ENCODE results near the gene TNS2.

Gene TNS2

GRCh38 chr12:53056901-53057300 lies 7.0 kb downstream of the TNS2 start:
- no peak for FAIRE-seq

- no peak for FAIRE-seq
Measured at GRCh38 chr12:53057816-53058500, 8.1 kb downstream of the TNS2 start.

- no peak for FAIRE-seq
Measured at GRCh38 chr12:53058674-53059433, 9.0 kb downstream of the TNS2 start.

- no peak for FAIRE-seq
Measured at GRCh38 chr12:53059434-53060063, 9.7 kb downstream of the TNS2 start.

- FAIRE-seq = no peak
Measured at GRCh38 chr12:53060064-53060720, 10.3 kb downstream of the TNS2 start.

- FAIRE-seq = no peak
Measured at GRCh38 chr12:53060721-53061276, 10.9 kb downstream of the TNS2 start.

GRCh38 chr12:53061404-53062010 lies 11.6 kb downstream of the TNS2 start:
- peak; percentile 81 for FAIRE-seq

- FAIRE-seq = no peak
Measured at GRCh38 chr12:53062011-53062961, 12.4 kb downstream of the TNS2 start.

- no peak for FAIRE-seq
Measured at GRCh38 chr12:53062977-53063707, 13.3 kb downstream of the TNS2 start.

GRCh38 chr12:53063708-53064612 lies 14.1 kb downstream of the TNS2 start:
- no peak for FAIRE-seq

GRCh38 chr12:53064613-53065436 lies 15.0 kb downstream of the TNS2 start:
- FAIRE-seq = no peak

- FAIRE-seq = no peak
Measured at GRCh38 chr12:53065470-53065869, 15.6 kb downstream of the TNS2 start.

GRCh38 chr12:53065975-53066931 lies 16.4 kb downstream of the TNS2 start:
- peak; percentile 79 for FAIRE-seq

GRCh38 chr12:53067074-53067992 lies 17.5 kb downstream of the TNS2 start:
- no peak for FAIRE-seq

GRCh38 chr12:53067993-53068770 lies 18.3 kb downstream of the TNS2 start:
- FAIRE-seq = no peak
